ENCODE results near the gene PAPPA2. TPM values are rescaled to one million over a fixed set of nuclear protein-coding genes. Genes with fewer than 3 reads are reported as not detected.

The PAPPA2 gene
- total RNA-seq, 1 experiment from 2014 or later = 0.81 TPM

DNA sequence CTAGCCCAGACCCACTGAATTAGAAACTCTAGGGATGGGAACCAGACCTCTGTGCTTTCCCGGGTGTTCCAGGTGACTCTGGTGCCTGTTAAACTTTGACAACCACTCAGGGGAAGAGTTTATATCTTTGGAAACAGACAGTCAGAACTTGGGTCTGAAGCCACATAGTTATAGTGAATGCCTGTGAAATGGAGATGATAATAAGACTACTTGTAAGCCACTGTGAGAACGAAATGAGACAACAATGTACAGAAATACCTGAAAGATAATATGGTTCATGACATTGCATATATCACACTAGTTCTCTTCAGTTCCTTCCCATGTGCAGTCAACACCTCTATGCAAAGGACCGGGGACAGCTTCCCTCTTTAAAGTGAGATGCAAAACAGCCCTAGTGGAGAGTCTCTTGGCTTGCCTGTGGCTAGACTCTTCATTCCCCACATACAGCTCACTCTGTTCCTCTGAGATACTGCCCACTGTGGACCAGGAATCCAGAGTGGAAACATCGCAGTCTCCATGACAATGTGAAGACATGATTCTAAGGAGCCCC is 414.1 kb downstream of the PAPPA2 start:
- Histone ChIP-seq H3K27me3 (ENCODE audit: insufficient read depth, low read length) (no peaks in the 10 kb centered on the region), H3K9ac (ENCODE audit: extremely low read depth, insufficient read length, low read length) (no peak overlapping the region), H4K8ac (replicated peaks; ENCODE audit: insufficient read length, low read depth, low read length) (no peak overlapping the region), H3K4me2 (ENCODE audit: insufficient read depth, insufficient read length, low read length) (no peak overlapping the region), H3K4ac (ENCODE audit: low read depth, low read length) (no peak overlapping the region), H4K20me1 (ENCODE audit: control insufficient read depth, insufficient read depth, insufficient read length) (no peaks in the 10 kb centered on the region), H3K27ac (ENCODE audit: insufficient read length, low read depth, low read length) (no peak overlapping the region), H2AK5ac (ENCODE audit: insufficient read length, low read length) (no peak overlapping the region), H4K5ac (ENCODE audit: insufficient read length, low read depth, low read length) (no peak overlapping the region), H4K91ac (ENCODE audit: insufficient read length, low read depth, low read length) (no peak overlapping the region), H2BK12ac (ENCODE audit: insufficient read length, low read depth, low read length) (no peak overlapping the region), H3K79me1 (ENCODE audit: insufficient read depth, low read depth, low read length, poor library complexity, severe bottlenecking) (no peaks in the 10 kb centered on the region), H2BK20ac (ENCODE audit: low read depth, low read length, poor library complexity, severe bottlenecking) (no peak overlapping the region), H3T11ph (ENCODE audit: low read length) (no peak overlapping the region), H3K23me2 (ENCODE audit: insufficient read length, low read depth, low read length, poor library complexity, severe bottlenecking) (no peaks in the 10 kb centered on the region), H2BK15ac (ENCODE audit: low read depth, low read length) (no peak overlapping the region), H3K4me1 (ENCODE audit: insufficient read depth, low read length) (no peaks in the 10 kb centered on the region), H2BK5ac (ENCODE audit: insufficient read length, low read length) (no peak overlapping the region), H2AFZ (ENCODE audit: low read length) (no peak overlapping the region), H2BK120ac (ENCODE audit: low read depth, low read length, poor library complexity, severe bottlenecking) (no peak overlapping the region), H3K56ac (ENCODE audit: insufficient read length, low read depth, low read length) (no peak overlapping the region), H3K79me2 (ENCODE audit: insufficient read depth, low read length) (no peaks in the 10 kb centered on the region), H3K23ac (ENCODE audit: insufficient read length, low read depth, low read length) (no peak overlapping the region), H3K18ac (ENCODE audit: insufficient read length, low read depth, low read length) (no peak overlapping the region), H3K14ac (ENCODE audit: insufficient read depth, low read length) (no peak overlapping the region), H3K9me3 (ENCODE audit: control insufficient read depth, low read depth, low read length) (no peaks in the 10 kb centered on the region)
- Mint-ChIP-seq H3K4me3 (no peak overlapping the region), H3K9me3 (no peaks in the 10 kb centered on the region), H3K27ac (no peak overlapping the region), H3K36me3 (ENCODE audit: insufficient read depth in 1 of 3, low read depth in 3 of 3) (no peaks in the 10 kb centered on the region; a peak in 1 of 7 replicates), H3K27me3 (ENCODE audit: low read depth) (no peaks in the 10 kb centered on the region; the same call in 1 of the 2 replicates), H3K4me1 (0 out of 4 replicates have a peak, but pooled peaks cover 2% of the 10 kb centered on the region in 2 experiments)
- DNase-seq = no peak
- TF ChIP-seq CTCF (conservative IDR thresholded peaks at IDR 0.05) = no peak
- WGBS (ENCODE audit: extremely low coverage, insufficient read length, low lambda C conversion rate) = no CpG with 5 or more reads among the region's 4 CpGs
